HuH-7.5 (cell line): ENCODE results near the gene TCTN1.
"Not testable (repeated sequence)": the region's sequence is repeated elsewhere in the genome, so short reads cannot be mapped to it uniquely, and the experiment has no call there.

ENCODE experiments used
- DNase-seq: peaks from one replicate; pipeline ENCODE4 v3.0.0; 2011; ENCODE audit warnings: low spot score

TCTN1 gene

DNA sequence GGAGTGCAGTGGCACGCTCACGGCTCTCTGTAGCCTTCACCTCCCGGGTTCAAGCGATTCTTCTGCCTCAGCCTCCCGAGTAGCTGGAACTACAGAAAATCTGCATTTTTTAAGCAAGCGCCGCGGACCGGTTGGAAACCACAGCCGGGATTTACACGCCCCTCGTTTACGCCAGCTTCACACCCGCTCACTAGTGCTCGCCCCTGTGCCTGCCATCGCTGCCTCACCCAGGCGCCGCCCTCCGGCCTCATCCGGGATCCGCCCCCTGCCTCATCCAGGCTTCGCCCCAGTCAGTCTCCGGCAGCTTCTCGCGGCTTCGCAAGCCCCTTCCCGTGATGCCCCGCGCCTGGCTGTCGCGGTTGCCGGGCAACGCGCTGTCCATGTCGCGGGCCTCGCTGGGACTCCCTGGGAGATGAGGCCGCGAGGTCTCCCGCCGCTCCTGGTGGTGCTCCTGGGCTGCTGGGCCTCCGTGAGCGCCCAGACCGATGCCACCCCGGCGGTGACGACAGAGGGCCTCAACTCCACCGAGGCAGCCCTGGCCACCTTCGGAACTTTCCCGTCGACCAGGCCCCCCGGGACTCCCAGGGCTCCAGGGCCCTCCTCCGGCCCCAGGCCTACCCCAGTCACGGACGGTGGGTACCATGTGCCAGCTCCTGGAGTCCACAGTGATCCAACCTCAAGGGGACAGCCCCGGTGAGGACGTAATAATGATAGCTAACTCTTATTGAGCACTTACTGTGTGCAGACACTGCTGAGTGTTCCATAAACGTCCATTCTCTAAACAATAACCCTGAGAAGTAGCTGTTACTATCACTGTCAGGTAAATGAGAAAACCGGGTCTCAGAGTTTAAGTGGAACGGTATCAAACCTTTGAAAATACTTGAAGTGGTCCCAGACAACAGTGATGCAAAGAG, at the start of gene TCTN1:
TSS of gene TCTN1 (plus strand) at position 359 of the 914 bp plus-strand sequence. CDS start at position 413, 54 bp downstream.
- DNase-seq: peak; percentile 92

DNA sequence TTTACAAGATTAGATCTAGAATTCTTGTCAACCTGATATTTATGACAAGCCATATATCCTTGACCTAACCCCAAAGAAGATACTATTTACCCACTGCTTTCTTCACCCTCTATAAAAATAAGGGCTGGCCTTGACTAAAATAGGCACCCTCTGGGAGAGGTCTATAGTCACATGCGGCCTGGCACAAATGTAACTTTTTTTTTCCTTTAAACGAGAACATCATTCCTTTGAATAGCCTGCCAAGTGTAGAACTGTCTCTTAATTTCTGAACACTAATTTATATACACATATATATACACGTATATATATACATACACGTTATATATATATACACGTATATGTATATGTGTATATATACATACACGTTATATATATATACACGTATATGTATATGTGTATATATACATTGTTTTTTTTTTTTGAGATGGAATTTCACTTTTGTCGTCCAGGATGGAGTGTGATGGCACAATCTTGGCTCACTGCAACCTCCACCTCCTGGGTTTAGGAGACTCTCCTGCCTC, 49.4 kb upstream of the TCTN1 start:
- DNase-seq: no peak

DNA sequence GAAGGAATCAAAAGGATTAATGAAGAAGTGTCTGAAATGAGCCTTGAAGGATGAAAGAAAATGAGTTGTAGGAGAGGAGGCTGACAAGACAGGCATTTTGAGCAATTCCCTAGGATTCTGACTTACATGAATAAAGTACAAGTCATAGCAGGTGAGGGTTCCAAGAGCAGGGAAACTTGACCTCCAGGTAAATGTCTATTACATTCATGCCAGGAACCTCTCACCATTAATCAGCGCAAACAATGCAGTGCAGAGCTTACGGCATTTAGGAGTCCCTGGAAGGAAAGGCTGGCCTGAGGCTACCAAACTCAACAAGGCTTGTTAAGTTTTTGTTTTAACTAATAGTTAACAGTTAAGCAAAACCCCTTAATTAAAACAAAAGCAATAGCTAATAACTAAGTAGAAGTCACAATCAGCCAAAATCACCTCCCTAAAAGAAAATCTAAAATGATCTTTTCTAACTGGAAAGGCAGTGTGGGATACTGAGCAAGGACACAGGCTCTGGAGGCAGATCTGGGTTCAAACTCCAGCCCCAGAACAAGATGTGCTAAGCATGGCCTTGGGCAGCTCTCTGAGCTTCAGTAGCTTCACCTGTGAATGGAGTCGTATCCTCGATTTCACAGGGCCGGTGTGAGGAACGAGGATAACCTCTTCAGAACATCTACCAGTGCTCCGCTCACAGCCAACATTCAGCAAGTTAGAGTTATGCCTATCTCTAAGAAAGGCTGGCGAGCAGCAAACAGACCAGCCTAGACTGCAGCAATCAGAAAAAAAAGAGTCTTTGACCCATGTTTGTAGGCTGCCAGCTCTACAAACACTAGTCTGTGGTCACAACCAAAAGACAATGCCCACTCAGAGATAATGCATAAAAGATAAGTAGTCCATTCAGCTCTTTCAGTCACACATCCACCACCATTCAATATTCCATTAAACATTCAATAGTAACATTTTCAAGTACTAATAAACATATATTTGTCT, 47.7 kb upstream of the TCTN1 start:
- DNase-seq: no peak

DNA sequence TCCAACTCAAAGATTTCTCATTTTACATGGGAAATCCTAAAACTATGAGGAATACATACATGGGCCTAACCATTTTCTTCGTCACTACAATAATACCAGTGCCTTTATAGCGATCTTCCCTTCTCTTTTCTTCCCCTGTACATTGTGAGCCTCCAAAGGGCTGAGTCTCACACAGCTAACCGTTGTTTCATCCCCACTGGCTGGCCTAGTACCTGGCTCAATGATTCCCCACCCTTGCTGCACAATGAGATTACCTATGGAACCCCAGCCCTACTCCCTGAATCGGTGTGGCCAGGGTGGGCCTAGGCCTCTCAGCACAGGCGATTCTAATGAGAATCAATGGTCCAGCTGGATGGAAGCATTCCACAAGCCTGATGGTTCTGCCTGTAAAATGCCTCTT, 46.9 kb upstream of the TCTN1 start:
- DNase-seq: no peak

DNA sequence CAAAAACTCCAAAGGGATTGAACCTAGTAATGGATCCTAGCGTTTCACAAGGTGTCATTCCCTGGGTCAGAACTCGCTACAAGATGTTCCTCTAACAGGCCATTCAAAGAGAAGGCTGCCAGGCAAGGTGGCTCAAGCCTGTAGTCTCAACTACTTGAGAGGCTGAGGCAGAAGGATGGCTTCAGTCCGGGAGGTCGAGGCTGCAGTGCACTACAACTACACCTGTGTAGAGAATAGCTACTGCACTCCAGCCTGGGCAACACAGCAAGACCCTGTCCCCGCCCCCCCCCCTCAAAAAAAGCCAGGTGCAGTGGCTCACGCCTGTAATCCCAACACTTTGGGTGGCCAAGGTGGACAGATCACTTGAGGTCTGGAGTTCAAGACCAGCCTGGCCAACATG, 45.2 kb upstream of the TCTN1 start:
- DNase-seq: no peak

DNA sequence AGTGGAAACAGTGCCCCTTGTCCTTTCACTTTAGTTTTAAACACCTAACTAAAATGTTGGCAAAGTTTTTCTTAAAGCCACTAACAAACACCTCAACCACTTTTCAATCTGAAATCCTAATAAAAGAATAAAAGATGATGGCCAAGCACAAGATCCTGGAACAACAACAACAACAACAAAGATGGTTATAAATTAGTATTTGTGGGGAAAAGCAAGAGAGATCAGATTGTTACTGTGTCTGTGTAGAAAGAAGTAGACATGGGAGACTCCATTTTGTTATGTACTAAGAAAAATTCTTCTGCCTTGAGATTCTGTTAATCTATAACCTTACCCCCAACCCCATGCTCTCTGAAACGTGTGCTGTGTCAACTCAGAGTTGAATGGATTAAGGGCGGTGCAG, 44.1 kb upstream of the TCTN1 start:
- not testable (repeated sequence) for DNase-seq

DNA sequence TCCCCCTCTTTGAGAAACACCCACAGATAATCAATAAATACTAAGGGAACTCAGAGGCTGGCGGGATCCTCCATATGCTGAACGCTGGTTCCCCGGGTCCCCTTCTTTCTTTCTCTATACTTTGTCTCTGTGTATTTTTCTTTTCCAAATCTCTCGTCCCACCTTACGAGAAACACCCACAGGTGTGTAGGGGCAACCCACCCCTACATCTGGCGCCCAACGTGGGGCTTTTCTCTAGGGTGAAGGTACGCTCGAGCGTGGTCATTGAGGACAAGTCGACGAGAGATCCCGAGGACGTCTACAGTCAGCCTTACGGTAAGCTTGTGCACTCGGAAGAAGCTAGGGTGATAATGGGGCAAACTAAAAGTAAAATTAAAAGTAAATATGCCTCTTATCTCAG, 43.1 kb upstream of the TCTN1 start:
- DNase-seq: not testable (repeated sequence)

DNA sequence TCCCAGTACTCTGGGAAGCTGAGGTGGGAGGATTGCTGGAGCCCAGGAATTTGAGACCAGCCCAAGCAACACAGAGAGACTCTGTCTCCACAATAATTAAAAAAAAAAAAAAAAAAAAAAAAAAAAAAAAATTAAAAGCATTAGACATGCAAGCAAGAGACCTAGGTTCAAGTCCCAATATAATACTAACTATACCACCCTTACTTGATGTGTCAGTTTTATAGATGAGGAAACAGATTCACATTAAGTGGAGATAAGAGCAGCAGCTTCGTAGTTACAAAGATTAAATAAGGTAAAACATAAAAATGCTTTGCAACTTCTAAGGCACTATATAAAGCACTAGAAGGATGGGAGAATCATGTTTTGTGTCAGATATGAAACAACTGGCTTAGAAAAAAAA, 39.9 kb upstream of the TCTN1 start:
- no peak for DNase-seq

DNA sequence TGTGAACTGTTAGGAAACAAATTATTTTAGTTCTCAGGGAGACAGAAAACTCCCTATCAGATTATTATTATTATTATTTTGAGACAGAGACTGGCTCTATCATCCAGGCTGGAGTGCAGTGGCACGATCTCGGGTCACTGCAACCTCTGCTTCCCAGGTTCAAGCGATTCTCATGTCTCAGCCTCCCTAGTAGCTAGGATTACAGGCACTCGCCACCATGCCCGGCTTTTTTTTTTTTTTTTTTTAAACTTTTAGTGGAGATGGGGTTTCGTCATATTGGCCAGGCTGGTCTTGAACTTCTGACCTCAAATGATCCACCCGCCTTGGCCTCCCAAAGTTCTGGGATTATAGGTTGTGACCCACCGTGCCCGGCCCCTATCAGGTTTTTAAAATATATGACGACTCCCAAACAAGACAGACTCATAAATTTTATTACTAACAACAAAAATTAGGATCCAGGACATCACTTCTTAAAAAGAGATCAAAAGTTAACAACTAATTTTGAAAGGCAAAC, 39.2 kb upstream of the TCTN1 start:
- not testable (repeated sequence) for DNase-seq

DNA sequence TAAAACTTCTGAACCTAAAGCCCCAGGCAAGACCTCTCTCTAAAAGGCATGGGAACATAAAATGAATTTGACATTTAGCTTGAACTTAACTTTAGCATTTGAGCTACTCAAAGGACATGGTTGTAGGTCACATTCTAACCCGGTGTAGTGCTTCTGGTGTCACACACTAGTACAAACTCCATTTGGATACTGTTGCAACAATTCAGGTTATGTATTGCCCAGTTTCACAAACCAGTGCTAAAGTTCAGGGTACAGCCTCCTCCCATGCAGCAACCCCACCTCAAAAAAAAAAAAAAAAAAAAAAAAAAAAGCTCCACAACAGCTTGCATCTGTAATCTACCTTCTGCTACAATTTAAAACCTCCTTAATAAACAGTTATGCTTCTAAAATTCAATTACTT, 38.6 kb upstream of the TCTN1 start:
- DNase-seq: peak; percentile 76

DNA sequence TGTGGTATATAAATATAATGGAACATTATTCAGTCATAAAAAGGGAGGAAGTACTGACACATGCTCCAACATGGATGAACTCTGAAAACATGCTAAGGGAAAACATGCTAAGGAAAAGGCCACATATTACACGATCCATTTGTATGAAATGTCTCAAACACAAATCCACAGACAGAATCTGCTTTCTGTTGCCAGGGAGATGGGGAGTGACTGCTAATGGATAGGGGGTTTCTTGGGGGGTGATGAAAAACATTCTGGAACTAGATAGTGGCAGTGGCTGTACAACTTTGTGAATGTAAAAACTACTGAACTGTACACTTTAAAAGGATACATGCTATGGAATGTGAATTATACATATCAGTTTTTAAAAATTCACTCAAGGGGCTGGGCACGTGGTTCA, 37.4 kb upstream of the TCTN1 start:
- DNase-seq: no peak

DNA sequence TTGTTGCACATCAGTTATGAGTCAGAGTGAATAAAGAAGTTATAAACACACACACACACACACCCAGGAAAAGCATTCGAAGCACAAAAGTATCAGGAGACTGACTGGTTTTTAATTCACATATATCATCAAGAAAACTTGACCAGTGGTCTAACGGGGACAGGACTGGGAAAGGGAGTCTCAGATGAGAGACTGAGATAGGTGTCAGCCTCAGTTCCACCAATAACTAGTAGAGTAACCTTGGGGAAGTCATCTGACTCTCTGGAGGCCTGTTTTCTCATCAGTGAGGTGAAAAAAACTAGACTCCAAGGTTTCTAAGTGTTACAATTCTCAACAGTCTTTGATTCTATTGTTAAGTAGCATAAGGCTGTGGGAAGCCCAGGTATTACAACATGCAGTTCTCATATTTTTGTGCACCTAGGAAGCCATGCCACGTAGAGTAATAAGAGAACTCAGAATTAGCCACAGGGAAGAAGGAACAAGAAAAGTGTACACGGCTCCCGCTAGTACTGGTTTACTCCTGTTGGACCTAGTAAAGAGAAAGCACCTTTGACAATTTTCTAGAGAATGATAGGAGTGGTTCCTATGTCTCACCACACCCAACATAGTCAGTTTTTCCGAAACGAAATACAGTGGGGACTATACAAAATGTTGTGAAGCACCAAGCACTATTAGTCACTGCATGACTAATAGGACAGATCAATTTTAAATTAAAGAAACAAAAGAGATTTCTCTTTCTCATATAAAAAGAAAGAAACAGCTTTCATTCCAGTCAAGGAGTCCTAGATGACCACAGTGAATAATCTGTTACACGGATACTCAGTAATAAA, 35.9 kb upstream of the TCTN1 start:
- no peak for DNase-seq

DNA sequence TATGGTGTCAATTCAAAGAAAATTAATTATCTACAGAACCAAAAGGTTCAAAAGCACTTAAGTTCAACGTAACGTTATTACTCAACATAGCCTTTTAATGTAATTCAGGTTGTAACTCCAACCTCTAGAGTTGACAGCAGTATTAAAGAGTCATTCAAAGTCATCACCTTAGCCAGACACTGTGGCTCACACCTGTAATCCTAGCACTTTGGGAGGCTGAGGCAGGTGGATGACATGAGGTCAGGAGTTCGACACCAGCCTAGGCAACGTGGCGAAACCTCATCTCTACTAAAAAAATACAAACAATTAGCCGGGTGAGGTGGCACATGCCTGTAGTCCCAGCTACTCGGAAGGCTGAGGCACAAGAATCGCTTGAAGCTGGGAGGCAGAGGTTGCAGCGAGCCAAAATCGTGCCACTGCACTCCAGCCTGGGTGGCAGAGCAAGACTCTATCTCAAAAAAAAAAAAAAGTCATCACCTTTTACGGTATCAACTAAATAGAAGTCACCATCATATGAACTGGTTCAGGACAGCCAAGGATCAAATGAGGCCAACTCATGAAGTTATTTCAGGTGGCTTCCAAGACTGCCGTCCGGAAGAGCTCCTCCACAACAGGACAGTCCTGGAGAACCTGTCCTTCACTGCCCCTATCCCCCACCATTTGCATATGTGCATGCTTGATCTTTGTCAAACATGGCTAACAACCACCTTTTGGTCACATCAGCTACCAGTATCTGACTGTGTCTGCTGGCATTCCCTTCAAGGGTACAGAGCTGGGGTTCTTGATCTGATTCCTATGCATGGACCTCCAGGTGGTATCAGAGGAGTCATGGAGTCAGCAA, 35.0 kb upstream of the TCTN1 start:
- DNase-seq: no peak

DNA sequence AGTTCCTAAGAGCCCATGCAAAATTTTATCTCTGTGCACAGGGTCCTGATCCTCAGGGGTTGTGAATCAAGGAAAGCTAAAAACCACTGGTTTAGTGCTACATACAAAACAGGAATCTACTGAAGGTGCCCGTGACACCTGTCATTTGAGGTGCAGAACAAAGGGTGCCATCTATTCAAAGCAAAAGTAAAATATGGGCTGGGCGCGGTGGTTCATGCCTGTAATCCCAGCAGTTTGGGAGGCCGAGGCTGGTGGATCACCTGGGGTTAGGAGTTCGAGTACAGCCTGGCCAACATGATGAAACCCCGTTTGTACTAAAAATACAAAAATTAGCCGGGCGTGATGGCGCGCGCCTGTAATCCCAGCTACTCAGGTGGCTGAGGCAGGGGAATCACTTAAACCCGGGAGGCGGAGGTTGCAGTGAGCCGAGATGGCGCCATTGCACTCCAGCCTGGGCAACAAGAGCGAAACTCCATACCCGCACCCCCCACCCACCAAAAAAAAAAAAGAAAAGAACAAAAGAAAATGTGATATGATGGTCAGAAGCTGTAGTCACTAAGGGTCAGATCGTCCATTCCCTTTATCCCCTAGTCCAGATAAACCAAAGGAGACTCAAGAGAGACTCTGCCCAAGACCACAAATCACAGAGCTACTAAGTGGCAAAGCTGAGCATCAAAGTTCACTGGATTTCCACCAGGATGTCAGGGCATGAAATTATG, 34.2 kb upstream of the TCTN1 start:
- no peak for DNase-seq

DNA sequence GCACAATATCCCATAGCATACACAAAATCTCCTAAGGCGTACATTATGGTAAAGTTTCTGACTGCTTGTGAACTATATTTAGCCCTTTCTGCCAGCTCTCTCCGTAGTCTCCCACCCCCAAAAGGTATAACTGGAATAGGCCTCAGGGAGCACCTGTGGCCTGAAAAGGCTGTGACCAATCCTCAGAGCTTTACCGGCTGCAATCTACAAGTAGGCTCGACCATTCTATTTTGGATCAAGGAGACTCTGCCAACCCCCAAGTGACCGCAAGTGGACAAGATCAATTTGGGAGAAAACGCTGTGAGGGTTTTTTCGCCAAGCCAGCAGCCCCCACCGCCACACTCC, 32.0 kb upstream of the TCTN1 start:
- no peak for DNase-seq

DNA sequence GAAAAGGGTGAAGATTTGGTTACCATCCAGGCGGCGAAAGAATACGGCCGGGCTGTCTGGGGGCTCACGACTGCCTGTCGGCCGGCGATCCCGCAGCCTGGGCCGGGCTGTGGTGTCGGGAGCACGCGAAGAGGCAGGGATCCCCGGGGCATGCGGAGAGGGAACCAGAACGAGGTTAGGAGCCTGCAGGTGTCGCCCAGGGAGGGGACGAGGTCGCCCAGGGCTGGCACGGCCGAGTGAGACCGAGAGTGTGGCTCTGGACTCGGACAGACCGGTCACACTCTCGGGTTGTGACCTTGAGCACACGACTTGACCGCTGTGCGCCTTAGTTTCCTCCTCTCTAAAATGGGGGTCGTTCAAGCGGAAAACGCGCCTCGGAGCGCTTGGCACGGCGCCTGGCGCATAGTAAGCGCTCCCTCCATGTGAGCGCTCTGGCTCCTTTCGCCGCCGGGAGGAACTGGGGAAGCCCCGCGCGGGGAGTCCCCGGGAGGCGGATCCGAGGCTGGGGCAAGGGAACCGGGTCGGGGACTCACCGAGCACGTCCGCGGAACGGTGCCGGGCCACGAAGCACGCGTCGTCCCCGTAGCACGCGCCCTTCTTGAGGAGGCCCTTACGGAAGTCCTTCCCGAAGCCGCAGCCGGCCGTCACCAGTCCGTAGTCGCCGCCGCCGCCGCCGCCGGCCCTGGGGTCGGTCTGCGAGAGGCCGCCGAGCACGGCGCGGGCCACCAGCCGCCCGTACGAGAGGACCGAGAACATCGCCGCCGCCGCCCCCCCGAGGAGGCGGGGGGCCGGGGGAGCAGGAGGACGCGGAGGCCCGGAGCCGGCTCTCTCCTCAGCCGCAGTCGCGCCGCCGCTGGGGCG, 31.4 kb upstream of the TCTN1 start:
- peak; percentile 28 for DNase-seq

DNA sequence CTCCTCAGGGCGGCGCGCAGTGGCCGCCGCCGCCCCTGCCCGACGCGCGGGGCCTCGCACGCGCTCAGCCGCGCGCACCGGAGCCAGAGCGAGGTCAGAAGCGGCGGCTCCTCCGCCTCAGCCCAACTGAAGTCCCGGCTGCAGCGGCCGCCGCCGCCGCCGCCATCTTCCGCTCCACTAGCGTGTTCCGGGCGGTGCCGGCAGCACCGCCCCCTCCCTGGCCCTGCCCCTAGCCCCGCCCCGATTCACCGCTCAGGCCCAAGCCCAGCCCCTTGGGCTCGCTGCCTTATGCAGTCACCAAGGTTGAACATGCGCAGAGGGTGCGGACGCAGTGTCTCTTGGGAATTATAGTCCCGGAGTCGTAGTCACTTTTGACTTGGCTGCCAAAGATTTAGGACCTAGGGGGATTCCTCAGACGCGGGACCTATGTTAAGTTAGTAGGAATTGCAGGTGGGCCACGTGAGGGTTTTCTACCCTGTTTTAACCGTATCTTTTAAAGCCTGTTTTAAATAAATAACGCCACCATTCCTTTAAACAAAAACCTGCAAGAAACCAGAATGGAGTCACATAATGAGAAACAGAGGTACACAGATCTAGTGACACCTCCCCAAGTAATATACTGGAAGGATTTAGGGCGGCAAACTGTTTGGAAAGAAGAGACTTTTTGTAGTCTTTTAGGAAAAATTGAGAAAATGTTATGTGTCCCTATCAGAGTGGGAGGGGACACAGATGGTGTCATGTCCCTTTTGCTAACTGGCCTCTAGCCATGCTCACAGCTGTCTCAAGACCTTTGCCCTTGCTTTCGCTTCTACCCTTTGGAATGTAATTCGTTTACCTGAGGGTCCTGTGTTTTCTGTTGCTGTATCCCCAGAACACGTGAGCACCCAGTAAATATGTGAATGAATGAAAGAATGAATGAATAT, 30.5 kb upstream of the TCTN1 start, which contains the start of gene PPTC7:
TSS of gene PPTC7 (minus strand) at position 182 of the 923 bp plus-strand sequence. CDS start 287 bp downstream, outside the sequence.
- peak; percentile 89 for DNase-seq
